Keratinocyte (primary cell): ENCODE results near the gene TMED6. TPM values are rescaled to one million over a fixed set of nuclear protein-coding genes. Genes with fewer than 3 reads are reported as not detected.

Source experiments
- DNase-seq: peaks from one replicate; pipeline ENCODE4 v3.0.0-alpha.2; 2011; ENCODE audit warnings: low read depth, missing footprints, low spot score
- FAIRE-seq: peaks from 2 replicates; lab custom pipeline; 2011; peaks lifted over from hg19 to GRCh38; lab: Jason Lieb, UNC
- H2AFZ ChIP-seq: 2 replicates; pipeline ENCODE4 v1.6.0; 2012; ENCODE audit warnings: low read length, control low read depth, inconsistent platforms; ENCODE audit not compliant: control insufficient read depth
- H3K27ac ChIP-seq: 2 replicates; pipeline ENCODE4 v1.5.1; 2011; ENCODE audit warnings: low read length; ENCODE audit not compliant: control insufficient read depth, insufficient read depth
- H3K27me3 ChIP-seq: 3 replicates; pipeline ENCODE4 v1.6.0; 2011; ENCODE audit warnings: low read length; ENCODE audit not compliant: control insufficient read depth, insufficient read depth; ENCODE audit errors: extremely low read depth
- H3K36me3 ChIP-seq, 2 experiments: 2 replicates in 1 of 2; 3 replicates in 1 of 2; pipeline ENCODE4 v1.5.1; 2011; ENCODE audit warnings: low read length in 2 of 2, mild to moderate bottlenecking in 1 of 2; ENCODE audit not compliant: control insufficient read depth in 2 of 2, insufficient read depth in 2 of 2; ENCODE audit errors: extremely low read depth in 1 of 2
- H3K4me1 ChIP-seq: 3 replicates; pipeline ENCODE4 v1.5.1; 2011; ENCODE audit warnings: low read length; ENCODE audit not compliant: control insufficient read depth, insufficient read depth; ENCODE audit errors: extremely low read depth
- H3K4me2 ChIP-seq: 3 replicates; pipeline ENCODE4 v1.6.0; 2011; ENCODE audit warnings: low read depth, low read length; ENCODE audit not compliant: control insufficient read depth, insufficient read depth; ENCODE audit errors: extremely low read depth
- H3K4me3 ChIP-seq, 3 experiments: fragments of 200-600 bp in 1 of 3; sonication (generic) in 1 of 3; 2 replicates in 2 of 3; 3 replicates in 1 of 3; pipeline ENCODE4 v1.5.1; 2011 to 2016; ENCODE audit warnings: low read length in 3 of 3, mild to moderate bottlenecking in 3 of 3, control low read depth in 2 of 3, inconsistent platforms in 1 of 3, low read depth in 1 of 3, mixed read lengths in 1 of 3, mixed run types in 1 of 3, moderate library complexity in 1 of 3; ENCODE audit not compliant: control insufficient read depth in 2 of 3, insufficient read depth in 2 of 3; ENCODE audit errors: extremely low read depth in 1 of 3
- H3K79me2 ChIP-seq: 2 replicates; pipeline ENCODE4 v1.6.0; 2012; ENCODE audit warnings: low read length; ENCODE audit not compliant: control insufficient read depth, insufficient read depth
- H3K9ac ChIP-seq: 3 replicates; pipeline ENCODE4 v1.6.0; 2011; ENCODE audit warnings: low read length; ENCODE audit not compliant: control insufficient read depth, insufficient read depth; ENCODE audit errors: extremely low read depth
- H3K9me1 ChIP-seq: 3 replicates; pipeline ENCODE4 v1.6.0; 2011; ENCODE audit warnings: low read length; ENCODE audit not compliant: control insufficient read depth, insufficient read depth; ENCODE audit errors: extremely low read depth
- H3K9me3 ChIP-seq: 2 replicates; pipeline ENCODE4 v1.5.1; 2012; ENCODE audit warnings: low read depth, low read length; ENCODE audit not compliant: control insufficient read depth
- H4K20me1 ChIP-seq: 3 replicates; pipeline ENCODE4 v1.6.0; 2011; ENCODE audit warnings: low read length; ENCODE audit not compliant: control insufficient read depth, insufficient read depth; ENCODE audit errors: extremely low read depth
- EZH2 ChIP-seq: IDR thresholded peaks from one replicate; pipeline ENCODE4 v1.6.1; 2012; ENCODE audit warnings: inconsistent platforms, mild to moderate bottlenecking, low read length, moderate library complexity
- dilution Hi-C: fragments of 300-500 bp; cut with MboI; formaldehyde crosslinking; loops from one replicate; pipeline ENCODE4 v1.7.0; 2020; ENCODE audit warnings: low sequenced_read_pairs; ENCODE audit not compliant: extremely low pct_ligation_motif_present
- polyA plus RNA-seq, 5 experiments: library from polyadenylated mRNA; depleted of rRNA in 3 of 5; stranded (reverse) in 3 of 5; stranded (forward) in 1 of 5; unstranded in 1 of 5; fragments of >200 nt; gene quantifications; 1 replicate in 1 of 5; 2 replicates in 3 of 5; 3 replicates in 1 of 5; pipeline versions ENCODE4 v1.2.1 to v1.2.3, GENCODE V29; 2011 to 2012; ENCODE audit warnings: missing spikeins in 2 of 5, low read depth in 1 of 5, low replicate concordance in 1 of 5
- TF ChIP-seq, protein P1 (sequence below), 3 experiments: IDR thresholded peaks in 1 of 3; conservative IDR thresholded peaks in 1 of 3; optimal IDR thresholded peaks in 1 of 3; 2 replicates in 2 of 3; 3 replicates in 1 of 3; pipeline versions ENCODE3 to v1.5.1; 2011; ENCODE audit warnings: low read length in 3 of 3, mild to moderate bottlenecking in 3 of 3, moderate library complexity in 2 of 3, control low read depth in 1 of 3, inconsistent platforms in 1 of 3; ENCODE audit not compliant: insufficient read depth in 2 of 3; ENCODE audit errors: extremely low read depth in 1 of 3

The TMED6 gene
- polyA plus RNA-seq, 1 donor (not counting 4 experiments of a cell fraction or from before 2014, with no cell fraction given) = 0.09 TPM

DNA sequence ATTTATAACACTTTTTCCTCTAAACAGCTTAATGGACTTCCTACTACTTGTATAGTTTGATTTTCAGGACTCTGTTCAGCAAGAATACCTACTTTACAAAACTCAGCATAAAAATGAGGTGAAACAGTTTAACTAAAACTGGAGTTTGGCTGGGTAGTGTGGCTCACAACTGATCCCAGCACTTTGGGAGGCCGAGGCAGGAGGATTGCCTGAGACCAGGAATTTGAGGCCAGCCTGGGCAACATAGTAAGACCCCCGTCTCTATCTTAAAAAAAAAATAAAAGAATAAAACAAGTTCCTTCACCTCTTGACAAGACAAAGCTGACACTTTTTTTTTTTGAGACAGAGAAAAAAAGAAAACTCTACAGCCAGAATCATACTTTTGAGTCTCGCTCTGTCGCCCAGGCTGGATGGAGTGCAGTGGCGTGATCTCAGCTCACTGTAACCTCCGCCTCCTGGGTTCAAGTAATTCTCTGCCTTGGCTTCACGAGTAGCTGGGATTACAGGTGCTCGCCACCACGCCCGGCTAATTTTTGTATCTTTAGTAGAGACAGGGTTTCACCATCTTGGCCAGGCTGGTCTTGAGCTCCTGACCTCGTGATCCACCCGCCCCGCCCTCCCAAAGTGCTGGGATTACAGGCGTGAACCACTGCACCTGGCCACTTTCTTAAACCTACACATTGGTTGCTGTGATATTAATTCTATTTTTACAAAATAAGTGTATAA, 23.8 kb downstream of the TMED6 start:
- Histone ChIP-seq H3K9ac (no peak overlapping the region), H3K27ac (no peak overlapping the region), H3K4me1 (peaks cover 15% of the 10 kb centered on the region), H3K36me3 (peaks cover 23 to 39% of the 10 kb centered on the region in 2 experiments), H2AFZ (no peak overlapping the region), H3K27me3 (no peaks in the 10 kb centered on the region), H3K79me2 (peaks cover 67% of the 10 kb centered on the region), H3K4me2 (peak overlapping the region; percentile 99), H4K20me1 (peaks cover 8% of the 10 kb centered on the region), H3K4me3 (peak overlapping the region in 1 of 3 experiments; percentile 2), H3K9me3 (no peaks in the 10 kb centered on the region), H3K9me1 (no peaks in the 10 kb centered on the region)
- no peak for DNase-seq
- dilution Hi-C loops = no loop called here
- TF ChIP-seq, protein P1, sequence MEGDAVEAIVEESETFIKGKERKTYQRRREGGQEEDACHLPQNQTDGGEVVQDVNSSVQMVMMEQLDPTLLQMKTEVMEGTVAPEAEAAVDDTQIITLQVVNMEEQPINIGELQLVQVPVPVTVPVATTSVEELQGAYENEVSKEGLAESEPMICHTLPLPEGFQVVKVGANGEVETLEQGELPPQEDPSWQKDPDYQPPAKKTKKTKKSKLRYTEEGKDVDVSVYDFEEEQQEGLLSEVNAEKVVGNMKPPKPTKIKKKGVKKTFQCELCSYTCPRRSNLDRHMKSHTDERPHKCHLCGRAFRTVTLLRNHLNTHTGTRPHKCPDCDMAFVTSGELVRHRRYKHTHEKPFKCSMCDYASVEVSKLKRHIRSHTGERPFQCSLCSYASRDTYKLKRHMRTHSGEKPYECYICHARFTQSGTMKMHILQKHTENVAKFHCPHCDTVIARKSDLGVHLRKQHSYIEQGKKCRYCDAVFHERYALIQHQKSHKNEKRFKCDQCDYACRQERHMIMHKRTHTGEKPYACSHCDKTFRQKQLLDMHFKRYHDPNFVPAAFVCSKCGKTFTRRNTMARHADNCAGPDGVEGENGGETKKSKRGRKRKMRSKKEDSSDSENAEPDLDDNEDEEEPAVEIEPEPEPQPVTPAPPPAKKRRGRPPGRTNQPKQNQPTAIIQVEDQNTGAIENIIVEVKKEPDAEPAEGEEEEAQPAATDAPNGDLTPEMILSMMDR (optimal IDR thresholded peaks at IDR 0.05 in 1 of 3, IDR thresholded peaks at IDR 0.05 in 1 of 3, conservative IDR thresholded peaks at IDR 0.05 in 1 of 3; ENCODE audit: extremely low read depth in 1 of 3, insufficient read depth in 2 of 3, low read length in 3 of 3) = no peak
- no peak for TF ChIP-seq EZH2
- no peak for FAIRE-seq

DNA sequence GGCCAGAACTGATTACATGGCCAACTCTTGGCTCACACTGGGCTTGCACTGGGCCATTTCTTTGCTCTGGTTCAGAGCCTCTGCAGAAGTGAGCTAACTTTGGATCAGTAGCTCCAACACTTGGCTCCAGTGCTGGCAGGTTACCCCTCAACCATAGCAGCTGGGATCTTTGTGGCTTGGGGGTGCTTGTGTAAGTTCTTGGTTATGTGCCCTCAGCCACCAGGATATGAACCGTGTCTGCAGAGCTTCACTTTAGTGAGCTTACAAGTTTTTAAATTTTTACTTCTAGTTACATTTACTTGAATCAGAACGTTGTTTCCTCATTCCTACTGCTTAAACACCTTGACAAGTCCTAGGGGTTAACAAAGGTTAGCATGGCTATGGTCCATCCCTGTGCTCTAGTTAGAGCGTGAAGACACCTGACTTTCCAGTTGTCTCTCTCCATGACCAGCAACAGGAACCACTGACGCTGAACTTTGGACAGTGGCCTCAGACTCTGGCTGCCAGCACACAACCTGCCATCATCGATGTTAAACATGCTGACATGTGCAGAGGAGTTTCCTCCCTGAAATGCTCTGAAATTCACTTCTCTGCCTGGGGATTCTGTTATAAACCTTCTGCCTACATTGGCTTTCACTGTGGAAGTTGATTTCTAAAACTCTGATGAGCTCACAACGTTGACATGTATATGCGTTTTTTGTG, 25.3 kb downstream of the TMED6 start:
- TF ChIP-seq EZH2 = no peak
- no peak overlapping the region for H3K9ac ChIP-seq
- H3K9me3 ChIP-seq = no peaks in the 10 kb centered on the region
- no peak for DNase-seq
- no peak overlapping the region for H3K4me3 ChIP-seq
- no peak overlapping the region for H3K4me2 ChIP-seq
- no peak overlapping the region for H3K27ac ChIP-seq
- H3K9me1 ChIP-seq = no peaks in the 10 kb centered on the region
- peaks cover 26 to 45% of the 10 kb centered on the region in 2 experiments for H3K36me3 ChIP-seq
- FAIRE-seq = no peak
- dilution Hi-C loops = no loop called here
- peaks cover 72% of the 10 kb centered on the region for H3K79me2 ChIP-seq
- no peaks in the 10 kb centered on the region for H3K27me3 ChIP-seq
- peaks cover 11% of the 10 kb centered on the region for H4K20me1 ChIP-seq
- peaks cover 15% of the 10 kb centered on the region for H3K4me1 ChIP-seq
- H2AFZ ChIP-seq = no peak overlapping the region
